Hepatocyte (in vitro differentiated cells): Measurements from ENCODE around the gene NTSR1. TPM values are rescaled to one million over a fixed set of nuclear protein-coding genes. Genes with fewer than 3 reads are reported as not detected.

Source experiments
- DNase-seq: peaks from one replicate; pipeline ENCODE4 v3.0.0-alpha.2; 2016; ENCODE audit warnings: low spot score
- H2AFZ ChIP-seq: fragments of 200-600 bp; sonication (generic); 2 replicates; pipeline ENCODE4 v1.6.0; 2016; ENCODE audit warnings: antibody characterized with exemption, mild to moderate bottlenecking
- H3K27ac ChIP-seq: fragments of 200-600 bp; sonication (generic); 2 replicates; pipeline ENCODE4 v1.5.1; 2016; ENCODE audit warnings: mild to moderate bottlenecking
- H3K27me3 ChIP-seq: fragments of 200-600 bp; sonication (generic); 2 replicates; pipeline ENCODE4 v1.6.1; 2016
- H3K36me3 ChIP-seq: fragments of 200-600 bp; sonication (generic); replicated peaks from 2 replicates; pipeline ENCODE4 v1.5.1; 2016; ENCODE audit warnings: low read depth; ENCODE audit not compliant: insufficient read depth
- H3K4me1 ChIP-seq: fragments of 200-600 bp; sonication (generic); 2 replicates; pipeline ENCODE4 v1.5.1; 2016; ENCODE audit warnings: mild to moderate bottlenecking, moderate library complexity; ENCODE audit not compliant: insufficient read depth
- H3K4me2 ChIP-seq: fragments of 200-600 bp; sonication (generic); 2 replicates; pipeline ENCODE4 v1.6.0; 2016
- H3K4me3 ChIP-seq: fragments of 200-600 bp; sonication (generic); 2 replicates; pipeline ENCODE4 v1.5.1; 2016; ENCODE audit warnings: mild to moderate bottlenecking
- H3K79me2 ChIP-seq: fragments of 200-600 bp; sonication (generic); 2 replicates; pipeline ENCODE4 v1.6.0; 2017; ENCODE audit warnings: mild to moderate bottlenecking
- H3K9me2 ChIP-seq: fragments of 200-600 bp; sonication (generic); replicated peaks from 2 replicates; pipeline ENCODE4 v1.6.0; 2017; ENCODE audit warnings: mild to moderate bottlenecking; ENCODE audit not compliant: insufficient read depth
- H3K9me3 ChIP-seq: fragments of 200-600 bp; sonication (generic); 2 replicates; pipeline ENCODE4 v1.5.1; 2016; ENCODE audit warnings: low read depth, mild to moderate bottlenecking
- H4K20me1 ChIP-seq: fragments of 200-600 bp; sonication (generic); 2 replicates; pipeline ENCODE4 v1.6.0; 2016; ENCODE audit warnings: mild to moderate bottlenecking; ENCODE audit not compliant: insufficient read depth, poor library complexity, severe bottlenecking
- CTCF ChIP-seq: fragments of 200-600 bp; sonication (generic); IDR thresholded peaks from 2 replicates; pipeline ENCODE4 v1.5.1; 2016; ENCODE audit warnings: antibody characterized with exemption, mild to moderate bottlenecking; ENCODE audit not compliant: poor library complexity
- EZH2 ChIP-seq: fragments of 200-600 bp; sonication (generic); IDR thresholded peaks from 2 replicates; pipeline ENCODE4 v1.6.1; 2016; ENCODE audit warnings: antibody characterized with exemption, mild to moderate bottlenecking, borderline replicate concordance
- EZH2phosphoT487 ChIP-seq: fragments of 200-600 bp; sonication (generic); IDR thresholded peaks from one replicate; pipeline ENCODE4 v1.6.1; 2018; ENCODE audit warnings: antibody characterized with exemption, mild to moderate bottlenecking, low read depth, moderate library complexity; ENCODE audit not compliant: unreplicated experiment, severe bottlenecking
- WGBS: methylation state at CpG from one replicate; pipeline ENCODE4 v1.1.6; 2016; ENCODE audit warnings: low lambda C conversion rate; ENCODE audit errors: missing lambda C conversion rate; 5-methylcytosine and 5-hydroxymethylcytosine counted together
- polyA plus RNA-seq: library from polyadenylated mRNA; unstranded; fragments of >200 nt; fragmentation: Nextera tagmentation; extraction: Ambion mirVana; gene quantifications from 2 replicates; pipeline ENCODE4 v1.2.1, GENCODE V29; 2016
- total RNA-seq: library from RNA; depleted of rRNA; stranded (reverse); fragments of >200 nt; gene quantifications from 2 replicates; pipeline ENCODE4 v1.2.3, GENCODE V29; 2014

The NTSR1 gene
- total and polyA plus RNA-seq, 2 experiments from 2014 or later, result 0.37 TPM; not detected in 1

GRCh38 chr20:62799873-62800272 lies 91.2 kb downstream of the NTSR1 start:
- Histone ChIP-seq H3K27me3 (no peaks in the 10 kb centered on the region), H3K9me3 (no peaks in the 10 kb centered on the region), H3K79me2 (peaks cover 5% of the 10 kb centered on the region), H3K36me3 (no peaks in the 10 kb centered on the region), H3K9me2 (no peaks in the 10 kb centered on the region), H2AFZ (no peak overlapping the region), H3K4me3 (no peak overlapping the region), H4K20me1 (no peaks in the 10 kb centered on the region), H3K4me2 (no peak overlapping the region), H3K27ac (no peak overlapping the region), H3K4me1 (peaks cover 13% of the 10 kb centered on the region)
- DNase-seq, result no peak
- TF ChIP-seq EZH2phosphoT487 (no peak), EZH2 (no peak), CTCF (no peak)
- WGBS, result 90% methylated on average over 10 of the region's 10 CpGs

DNA sequence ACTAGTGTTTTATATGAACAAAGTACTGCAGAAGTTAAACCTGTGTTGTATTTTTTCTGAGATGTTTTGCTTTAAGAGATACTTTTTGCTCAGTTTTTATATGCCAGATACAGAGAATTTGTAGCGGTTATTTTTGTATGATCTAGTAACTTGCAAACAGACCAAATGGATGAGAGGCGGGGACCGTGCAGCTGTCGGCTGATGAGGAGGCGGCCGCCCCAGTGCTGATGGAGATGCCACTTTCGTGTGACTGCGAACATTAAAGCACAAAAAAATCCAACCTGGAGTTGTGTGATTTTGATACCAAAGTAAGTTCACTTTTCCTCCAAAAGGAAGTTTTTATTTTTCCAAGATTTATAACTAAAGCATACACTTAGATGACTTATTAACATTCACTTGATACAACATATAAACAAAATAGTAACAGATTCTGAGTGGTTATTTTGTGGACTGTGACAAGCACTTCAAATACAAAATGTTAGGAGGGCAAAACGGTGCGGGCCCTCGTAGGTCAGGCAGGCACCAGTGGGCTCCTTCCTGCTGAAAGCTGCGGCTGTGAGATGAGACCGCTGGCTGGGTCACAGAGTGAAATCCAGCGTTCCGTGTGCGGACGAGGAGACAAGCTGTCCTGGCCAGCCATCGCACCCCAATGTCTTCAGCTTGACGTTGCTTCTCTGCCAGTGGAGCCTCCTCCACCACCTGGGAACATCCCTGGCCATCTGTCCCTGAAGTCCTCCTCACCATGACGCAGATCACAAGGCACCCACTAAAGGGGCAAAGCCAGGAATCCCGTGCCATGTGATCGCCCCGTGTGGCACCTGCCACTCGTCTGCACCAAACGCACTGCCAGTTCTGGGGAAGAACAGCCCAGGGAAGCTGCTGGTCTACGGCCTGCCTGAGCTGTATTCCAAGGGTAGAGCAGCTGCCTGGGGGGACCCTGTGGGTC lies 92.0 kb downstream of the NTSR1 start:
- 96% methylated on average over 26 of the region's 26 CpGs for WGBS
- TF ChIP-seq EZH2phosphoT487, result no peak
- no peak for TF ChIP-seq EZH2
- TF ChIP-seq CTCF, result no peak

GRCh38 chr20:62801284-62802010 lies 92.8 kb downstream of the NTSR1 start:
- Histone ChIP-seq H3K9me3 (no peaks in the 10 kb centered on the region), H3K9me2 (no peaks in the 10 kb centered on the region), H3K79me2 (peaks cover 17% of the 10 kb centered on the region), H3K27ac (no peak overlapping the region), H3K4me2 (no peak overlapping the region), H3K4me1 (peaks cover 19% of the 10 kb centered on the region), H4K20me1 (peaks cover 12% of the 10 kb centered on the region), H3K36me3 (no peaks in the 10 kb centered on the region), H3K4me3 (no peak overlapping the region), H3K27me3 (no peaks in the 10 kb centered on the region), H2AFZ (no peak overlapping the region)
- DNase-seq, result no peak
- TF ChIP-seq EZH2 (no peak), CTCF (no peak), EZH2phosphoT487 (no peak)
- 92% methylated on average over 15 of the region's 15 CpGs for WGBS

More for the DNA sequence above, 92.0 kb downstream of the NTSR1 start:
- Histone ChIP-seq H4K20me1 (peaks cover 3% of the 10 kb centered on the region), H3K27me3 (no peaks in the 10 kb centered on the region), H3K27ac (no peak overlapping the region), H3K4me3 (no peak overlapping the region), H3K4me1 (peaks cover 12% of the 10 kb centered on the region), H3K9me2 (no peaks in the 10 kb centered on the region), H3K79me2 (peaks cover 8% of the 10 kb centered on the region), H3K36me3 (no peaks in the 10 kb centered on the region), H3K9me3 (no peaks in the 10 kb centered on the region), H2AFZ (no peak overlapping the region), H3K4me2 (no peak overlapping the region)
- no peak for DNase-seq
